ENCODE data around the gene CDH4. TPM values are rescaled to one million over a fixed set of nuclear protein-coding genes. Genes with fewer than 3 reads are reported as not detected.

The CDH4 gene
- total RNA-seq, 4 donors from 2014 or later, result under 0.01 to 0.56 (median 0.19) TPM; not detected in 1

GRCh38 chr20:61304750-61305149, 52.7 kb downstream of the CDH4 start:
- ATAC-seq (ENCODE audit: low FRiP score) (no peak), DNase-seq (ENCODE audit: low spot score) (no peak)
- no peak for TF ChIP-seq CTCF (IDR thresholded peaks at IDR 0.05)

- no peak for ATAC-seq (ENCODE audit: low FRiP score)
- TF ChIP-seq CTCF (IDR thresholded peaks at IDR 0.05), result no peak
These were observed 54.9 kb downstream of the CDH4 start for GRCh38 chr20:61306937-61307475.

DNA sequence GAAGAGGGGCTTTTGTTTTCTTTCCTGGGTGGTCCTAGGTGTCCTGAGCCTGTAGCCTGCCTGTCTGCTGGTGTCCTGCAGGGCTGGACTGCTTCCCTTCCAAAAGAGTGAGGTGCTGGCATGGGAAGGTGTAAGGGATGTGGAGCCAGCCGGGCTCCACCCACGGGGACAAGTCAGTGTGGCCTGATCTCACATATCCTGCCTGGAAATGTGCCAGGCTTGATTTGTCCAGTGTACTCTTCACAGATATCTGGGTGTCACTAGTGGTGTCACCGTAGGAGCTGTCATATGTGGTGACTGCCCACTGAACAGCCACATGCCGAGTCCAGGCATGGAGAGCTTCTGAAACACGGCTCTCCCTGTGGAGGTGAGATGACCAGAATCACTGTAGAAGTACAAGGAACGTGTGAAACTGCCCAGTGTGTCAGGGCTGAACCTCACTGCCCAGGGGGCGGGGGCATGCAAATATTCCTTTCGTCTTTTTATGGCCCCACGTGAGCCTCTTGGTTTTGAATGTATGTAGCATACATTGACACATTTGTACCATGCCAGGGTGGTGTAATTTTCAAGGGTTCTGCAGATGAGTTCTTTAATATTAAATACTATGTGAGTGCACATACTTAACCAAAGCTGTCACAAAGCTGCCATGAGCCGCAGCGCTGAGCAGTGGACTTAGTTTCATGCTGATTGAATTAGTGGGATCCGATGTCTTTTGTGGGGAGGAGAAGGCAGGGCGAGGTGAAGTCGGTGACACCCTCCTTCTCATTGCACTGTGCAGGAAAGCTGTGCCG, 55.8 kb downstream of the CDH4 start:
- DNase-seq (ENCODE audit: low spot score) (no peak), ATAC-seq (ENCODE audit: low FRiP score) (no peak)
- no peak for TF ChIP-seq CTCF (IDR thresholded peaks at IDR 0.05)

More at GRCh38 chr20:61306937-61307475, 54.9 kb downstream of the CDH4 start:
- DNase-seq (ENCODE audit: low spot score), result no peak

DNA sequence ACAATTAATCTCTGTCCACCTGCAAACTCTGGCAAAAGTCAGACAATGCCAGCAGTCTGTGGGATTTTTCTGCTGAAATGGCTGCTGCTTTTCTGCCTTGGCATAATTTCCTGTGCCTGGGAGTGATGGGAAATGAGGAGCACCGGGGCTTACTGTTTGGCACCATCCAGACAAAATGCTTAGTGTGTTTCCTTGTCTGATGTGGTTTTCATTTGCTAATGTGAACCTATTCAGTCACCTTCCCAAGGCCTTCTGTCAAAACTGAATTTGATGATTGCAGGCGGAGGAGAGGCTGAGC, 56.4 kb downstream of the CDH4 start:
- no peak for DNase-seq (ENCODE audit: low spot score)
- TF ChIP-seq CTCF (IDR thresholded peaks at IDR 0.05), result no peak
- no peak for ATAC-seq (ENCODE audit: low FRiP score)

DNA sequence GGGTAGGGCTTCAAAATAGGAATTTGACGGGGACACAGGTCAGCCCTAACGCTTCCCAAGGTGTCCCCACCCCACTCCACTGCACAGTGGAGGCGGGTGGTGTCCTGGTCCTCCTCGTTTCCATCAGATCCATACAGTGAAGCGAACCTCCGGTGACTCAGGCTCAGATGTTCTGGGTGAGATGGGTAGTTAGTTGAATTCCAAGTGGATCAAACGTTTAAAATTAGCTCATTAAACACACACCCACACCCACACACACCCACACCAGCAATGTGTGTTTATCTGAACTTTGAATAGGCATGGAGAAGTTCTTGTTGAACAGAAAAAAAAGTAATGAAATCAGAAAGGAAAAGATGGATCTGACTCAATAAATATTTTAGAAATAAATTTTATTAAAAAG, 58.9 kb downstream of the CDH4 start:
- no peak for ATAC-seq (ENCODE audit: low FRiP score)
- no peak for TF ChIP-seq CTCF (IDR thresholded peaks at IDR 0.05)
- DNase-seq (ENCODE audit: low spot score), result no peak

GRCh38 chr20:61311656-61312387, 59.8 kb downstream of the CDH4 start:
- DNase-seq (ENCODE audit: low spot score) (no peak), ATAC-seq (ENCODE audit: low FRiP score) (no peak)
- no peak for TF ChIP-seq CTCF (IDR thresholded peaks at IDR 0.05)
